ENCODE measurements around the gene TMEM35B. TPM values are rescaled to one million over a fixed set of nuclear protein-coding genes. Genes with fewer than 3 reads are reported as not detected.

TMEM35B gene
- 10 to 100 TPM; 44.3 to 67.5 (median 55.2) TPM for total RNA-seq

GRCh38 chr1:34984793-34985608 lies at the start of gene TMEM35B:
Gene TMEM35B (minus strand): TSS chr1:34985347. CDS start chr1:34985305, 42 bp downstream.
- TF ChIP-seq, protein P1, sequence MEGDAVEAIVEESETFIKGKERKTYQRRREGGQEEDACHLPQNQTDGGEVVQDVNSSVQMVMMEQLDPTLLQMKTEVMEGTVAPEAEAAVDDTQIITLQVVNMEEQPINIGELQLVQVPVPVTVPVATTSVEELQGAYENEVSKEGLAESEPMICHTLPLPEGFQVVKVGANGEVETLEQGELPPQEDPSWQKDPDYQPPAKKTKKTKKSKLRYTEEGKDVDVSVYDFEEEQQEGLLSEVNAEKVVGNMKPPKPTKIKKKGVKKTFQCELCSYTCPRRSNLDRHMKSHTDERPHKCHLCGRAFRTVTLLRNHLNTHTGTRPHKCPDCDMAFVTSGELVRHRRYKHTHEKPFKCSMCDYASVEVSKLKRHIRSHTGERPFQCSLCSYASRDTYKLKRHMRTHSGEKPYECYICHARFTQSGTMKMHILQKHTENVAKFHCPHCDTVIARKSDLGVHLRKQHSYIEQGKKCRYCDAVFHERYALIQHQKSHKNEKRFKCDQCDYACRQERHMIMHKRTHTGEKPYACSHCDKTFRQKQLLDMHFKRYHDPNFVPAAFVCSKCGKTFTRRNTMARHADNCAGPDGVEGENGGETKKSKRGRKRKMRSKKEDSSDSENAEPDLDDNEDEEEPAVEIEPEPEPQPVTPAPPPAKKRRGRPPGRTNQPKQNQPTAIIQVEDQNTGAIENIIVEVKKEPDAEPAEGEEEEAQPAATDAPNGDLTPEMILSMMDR (IDR thresholded peaks at IDR 0.05; ENCODE audit: low read depth) = no peak

GRCh38 chr1:35033346-35033745 lies 48.2 kb upstream of the TMEM35B start:
- TF ChIP-seq, protein P1 (IDR thresholded peaks at IDR 0.05; ENCODE audit: low read depth) = no peak

DNA sequence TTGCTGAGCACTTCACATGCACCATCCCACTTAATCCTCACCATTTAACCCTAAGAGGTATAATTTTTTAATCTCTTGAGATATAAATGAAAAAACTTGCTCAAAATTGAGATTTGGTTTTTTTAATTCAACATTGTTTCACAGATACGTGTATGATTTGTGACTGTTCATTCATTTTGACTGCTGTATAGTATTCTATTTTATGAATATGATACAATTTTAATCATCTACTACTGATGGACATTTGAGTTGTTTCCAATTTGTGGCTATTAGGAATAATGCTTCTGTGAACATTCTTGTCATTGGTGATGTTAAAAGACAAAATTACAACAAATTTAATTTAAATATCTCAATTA lies 47.2 kb upstream of the TMEM35B start:
- TF ChIP-seq, protein P1 (IDR thresholded peaks at IDR 0.05; ENCODE audit: low read depth) = no peak

DNA sequence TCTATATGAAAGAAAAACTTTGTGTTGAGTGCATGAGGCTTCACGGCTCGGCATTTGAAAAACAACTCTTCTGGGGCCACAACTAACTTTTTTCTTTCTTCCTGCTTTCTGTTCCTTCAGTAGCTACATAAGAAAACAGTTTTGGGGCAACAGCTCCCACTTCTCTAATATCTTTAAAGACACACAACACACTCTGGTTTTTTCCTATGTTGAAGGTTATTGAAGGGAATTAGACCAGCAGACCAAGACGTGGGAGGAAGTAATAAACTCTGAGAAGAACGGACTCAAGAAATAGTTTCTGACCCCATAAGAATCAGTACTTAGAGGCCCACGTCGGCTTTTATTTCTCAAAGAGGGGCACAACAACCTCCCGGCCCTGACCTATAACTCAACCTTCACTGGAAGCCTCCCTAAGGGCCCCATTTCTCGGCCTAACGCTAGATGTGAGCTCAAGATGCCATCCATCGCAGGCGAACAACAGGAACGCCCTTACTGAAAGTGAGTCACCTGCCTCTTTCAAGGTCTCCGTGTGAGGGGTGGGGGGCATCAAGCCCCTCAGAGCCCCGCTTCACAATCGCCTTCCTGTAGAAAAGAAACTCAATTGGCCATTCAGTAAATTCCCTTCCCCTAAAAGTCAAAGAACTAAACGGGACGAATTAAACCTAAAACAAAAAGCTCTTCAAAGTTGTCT lies 45.8 kb upstream of the TMEM35B start:
- TF ChIP-seq, protein P1 (IDR thresholded peaks at IDR 0.05; ENCODE audit: low read depth) = no peak

DNA sequence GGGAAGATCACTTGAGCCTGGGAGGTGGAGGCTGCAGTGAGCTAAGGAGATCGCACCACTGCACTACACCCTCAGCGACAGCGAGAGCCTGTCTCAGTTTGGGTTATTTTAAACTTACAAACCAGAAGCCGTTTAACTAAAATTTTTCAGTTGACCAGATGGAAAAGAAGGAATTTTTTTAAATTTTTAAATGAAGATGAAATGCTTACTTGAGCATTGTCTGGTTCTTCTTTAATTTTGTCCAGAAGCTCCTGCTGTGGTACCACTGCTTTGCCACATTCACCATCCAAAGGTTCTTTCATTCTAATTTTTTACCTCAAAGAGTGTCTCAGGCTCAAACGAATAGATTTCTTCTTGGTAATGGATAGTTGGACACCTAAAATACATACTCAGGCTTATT lies 45.2 kb upstream of the TMEM35B start:
- TF ChIP-seq, protein P1 (IDR thresholded peaks at IDR 0.05; ENCODE audit: low read depth) = no peak

DNA sequence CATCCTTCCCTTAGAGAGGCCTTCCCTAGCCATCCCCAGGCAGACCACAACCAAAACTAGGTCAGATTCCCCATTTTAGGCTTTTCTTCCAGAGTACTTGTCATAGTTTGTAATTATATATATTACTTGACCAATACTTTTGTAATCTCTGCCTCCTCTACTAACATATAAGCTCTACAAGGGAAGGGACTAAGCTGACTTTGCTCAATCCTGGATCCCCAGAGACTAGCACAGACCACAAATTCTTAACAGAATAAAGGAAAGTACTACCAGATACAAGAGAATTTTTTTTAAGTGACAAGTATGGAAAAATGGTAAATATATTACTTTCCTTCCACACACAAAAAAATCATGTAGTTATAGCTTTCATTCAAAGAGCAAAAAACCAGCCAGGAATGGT lies 44.6 kb upstream of the TMEM35B start:
- TF ChIP-seq, protein P1 (IDR thresholded peaks at IDR 0.05; ENCODE audit: low read depth) = no peak

DNA sequence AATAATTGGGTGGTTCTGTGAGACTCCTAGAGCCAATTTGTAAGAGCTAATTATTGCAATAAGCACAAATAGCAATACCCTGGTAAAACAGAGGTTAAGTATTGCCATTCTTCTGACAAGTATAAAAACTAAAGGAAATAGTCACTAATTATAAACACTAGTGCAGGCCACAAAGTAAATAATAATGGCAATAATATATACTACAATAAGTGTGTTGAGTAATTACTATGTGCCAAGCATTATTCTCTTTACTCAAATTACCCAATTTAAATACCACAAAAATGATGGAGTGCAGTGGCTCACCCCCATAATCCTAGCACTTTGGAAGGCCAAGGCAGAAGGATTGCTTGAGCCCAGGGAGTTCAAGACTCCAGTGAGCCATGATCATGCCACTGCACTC lies 31.3 kb upstream of the TMEM35B start:
- TF ChIP-seq, protein P1 (IDR thresholded peaks at IDR 0.05; ENCODE audit: low read depth) = no peak
